Fibroblast of lung (primary cell): Measurements from ENCODE around the gene RAPGEF3. TPM values are rescaled to one million over a fixed set of nuclear protein-coding genes. Genes with fewer than 3 reads are reported as not detected.

Source experiments
- DNase-seq, 2 donors: peaks; one replicate each; pipeline versions ENCODE4 v3.0.0 to v3.0.0-alpha.2; 2010; ENCODE audit warnings: low read depth in 2 of 2
- H2AFZ ChIP-seq: 2 replicates; pipeline ENCODE4 v1.5.1; 2012; ENCODE audit warnings: low read length, control low read depth, inconsistent platforms
- H3K27ac ChIP-seq: 2 replicates; pipeline ENCODE4 v1.5.1; 2011; ENCODE audit warnings: low read length, control low read depth; ENCODE audit not compliant: insufficient read depth
- H3K27me3 ChIP-seq: 2 replicates; pipeline ENCODE4 v1.5.1; 2011; ENCODE audit warnings: mild to moderate bottlenecking, low read length; ENCODE audit not compliant: control insufficient read depth, insufficient read depth
- H3K36me3 ChIP-seq: 2 replicates; pipeline ENCODE4 v1.5.1; 2011; ENCODE audit warnings: low read length; ENCODE audit not compliant: control insufficient read depth, insufficient read depth
- H3K4me1 ChIP-seq: 2 replicates; pipeline ENCODE4 v1.5.1; 2011; ENCODE audit warnings: low read length; ENCODE audit not compliant: control insufficient read depth, insufficient read depth; ENCODE audit errors: extremely low read depth
- H3K4me2 ChIP-seq: 2 replicates; pipeline ENCODE4 v1.5.1; 2011; ENCODE audit warnings: low read length, control low read depth; ENCODE audit not compliant: insufficient read depth; ENCODE audit errors: extremely low read depth
- H3K4me3 ChIP-seq, 4 experiments: fragments of 200-600 bp in 1 of 4; sonication (generic) in 1 of 4; replicated peaks in 1 of 4; 2 replicates each; pipeline ENCODE4 v1.5.1; 2011 to 2016; ENCODE audit warnings: low read length in 4 of 4, low read depth in 3 of 4, mild to moderate bottlenecking in 3 of 4, control low read depth in 2 of 4, inconsistent platforms in 1 of 4, mixed read lengths in 1 of 4; ENCODE audit not compliant: insufficient read depth in 1 of 4; ENCODE audit errors: control extremely low read depth in 1 of 4
- H3K79me2 ChIP-seq: 2 replicates; pipeline ENCODE4 v1.5.1; 2012; ENCODE audit warnings: mild to moderate bottlenecking, low read length, inconsistent platforms; ENCODE audit not compliant: control insufficient read depth, insufficient read depth
- H3K9ac ChIP-seq: 2 replicates; pipeline ENCODE4 v1.5.1; 2011; ENCODE audit warnings: mild to moderate bottlenecking, low read length, control low read depth; ENCODE audit not compliant: insufficient read depth
- H3K9me3 ChIP-seq: 2 replicates; pipeline ENCODE4 v1.5.1; 2012; ENCODE audit warnings: low read depth, low read length; ENCODE audit not compliant: control insufficient read depth, insufficient read depth
- H4K20me1 ChIP-seq: 2 replicates; pipeline ENCODE4 v1.5.1; 2011; ENCODE audit warnings: low read length; ENCODE audit not compliant: control insufficient read depth, insufficient read depth; ENCODE audit errors: extremely low read depth
- EZH2 ChIP-seq: IDR thresholded peaks from 2 replicates; pipeline ENCODE4 v1.5.1; 2012; ENCODE audit warnings: low read length, control low read depth, mild to moderate bottlenecking; ENCODE audit errors: missing control alignments
- polyA plus RNA-seq, 2 donors: library from polyadenylated mRNA; depleted of rRNA in 1 of 2; stranded (reverse) in 1 of 2; unstranded in 1 of 2; fragments of >200 nt; gene quantifications; 2 replicates each; pipeline ENCODE4 v1.2.1, GENCODE V29; 2011 to 2012; ENCODE audit warnings: missing spikeins in 1 of 2
- total RNA-seq: library from RNA; depleted of rRNA; stranded (reverse); fragments of >200 nt; gene quantifications from 2 replicates; pipeline ENCODE4 v1.2.1, GENCODE V29; 2014
- TF ChIP-seq, protein P1 (sequence below), 2 donors: IDR thresholded peaks in 1 of 2; conservative IDR thresholded peaks in 1 of 2; 1 replicate in 1 of 2; 2 replicates in 1 of 2; pipeline ENCODE4 v1.5.1; 2011 to 2012; ENCODE audit warnings: low read length in 2 of 2, control low read depth in 1 of 2, inconsistent platforms in 1 of 2, low read depth in 1 of 2, mild to moderate bottlenecking in 1 of 2

RAPGEF3 gene
- total and polyA plus RNA-seq, 2 donors (not counting 1 experiment from before 2014, with no cell fraction given) = 0.83 to 2.8 TPM

DNA sequence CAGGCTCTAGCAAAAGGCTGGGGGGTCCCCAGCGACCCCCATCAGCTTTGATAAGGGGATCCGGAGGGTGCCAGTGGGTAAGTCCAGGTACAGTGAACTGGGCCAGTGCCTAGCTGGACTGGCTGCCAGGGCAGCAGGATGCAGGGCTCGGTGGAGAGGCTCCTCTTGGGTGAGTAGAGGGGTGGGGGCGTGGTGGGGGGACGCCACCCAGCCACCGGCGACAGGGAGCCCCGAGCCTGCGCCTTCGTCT is 171 bp downstream of the RAPGEF3 start:
- H3K9me3 ChIP-seq = no peaks in the 10 kb centered on the region
- H3K9ac ChIP-seq = no peak overlapping the region
- peak overlapping the region; percentile 5 for H2AFZ ChIP-seq
- H3K4me1 ChIP-seq = peaks cover 3% of the 10 kb centered on the region
- H3K79me2 ChIP-seq = no peaks in the 10 kb centered on the region
- TF ChIP-seq, protein P1, sequence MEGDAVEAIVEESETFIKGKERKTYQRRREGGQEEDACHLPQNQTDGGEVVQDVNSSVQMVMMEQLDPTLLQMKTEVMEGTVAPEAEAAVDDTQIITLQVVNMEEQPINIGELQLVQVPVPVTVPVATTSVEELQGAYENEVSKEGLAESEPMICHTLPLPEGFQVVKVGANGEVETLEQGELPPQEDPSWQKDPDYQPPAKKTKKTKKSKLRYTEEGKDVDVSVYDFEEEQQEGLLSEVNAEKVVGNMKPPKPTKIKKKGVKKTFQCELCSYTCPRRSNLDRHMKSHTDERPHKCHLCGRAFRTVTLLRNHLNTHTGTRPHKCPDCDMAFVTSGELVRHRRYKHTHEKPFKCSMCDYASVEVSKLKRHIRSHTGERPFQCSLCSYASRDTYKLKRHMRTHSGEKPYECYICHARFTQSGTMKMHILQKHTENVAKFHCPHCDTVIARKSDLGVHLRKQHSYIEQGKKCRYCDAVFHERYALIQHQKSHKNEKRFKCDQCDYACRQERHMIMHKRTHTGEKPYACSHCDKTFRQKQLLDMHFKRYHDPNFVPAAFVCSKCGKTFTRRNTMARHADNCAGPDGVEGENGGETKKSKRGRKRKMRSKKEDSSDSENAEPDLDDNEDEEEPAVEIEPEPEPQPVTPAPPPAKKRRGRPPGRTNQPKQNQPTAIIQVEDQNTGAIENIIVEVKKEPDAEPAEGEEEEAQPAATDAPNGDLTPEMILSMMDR (conservative IDR thresholded peaks at IDR 0.05 in 1 of 2, IDR thresholded peaks at IDR 0.05 in 1 of 2; ENCODE audit: low read depth in 1 of 2, low read length in 2 of 2) = no peak
- TF ChIP-seq EZH2 = no peak
- H3K27me3 ChIP-seq = no peaks in the 10 kb centered on the region
- no peak for DNase-seq
- peak overlapping the region; percentile 50 to 73 (median 58) for H3K4me3 ChIP-seq
- H3K36me3 ChIP-seq = no peaks in the 10 kb centered on the region
- H4K20me1 ChIP-seq = no peaks in the 10 kb centered on the region
- H3K4me2 ChIP-seq = peak overlapping the region; percentile 79
- no peak overlapping the region for H3K27ac ChIP-seq

DNA sequence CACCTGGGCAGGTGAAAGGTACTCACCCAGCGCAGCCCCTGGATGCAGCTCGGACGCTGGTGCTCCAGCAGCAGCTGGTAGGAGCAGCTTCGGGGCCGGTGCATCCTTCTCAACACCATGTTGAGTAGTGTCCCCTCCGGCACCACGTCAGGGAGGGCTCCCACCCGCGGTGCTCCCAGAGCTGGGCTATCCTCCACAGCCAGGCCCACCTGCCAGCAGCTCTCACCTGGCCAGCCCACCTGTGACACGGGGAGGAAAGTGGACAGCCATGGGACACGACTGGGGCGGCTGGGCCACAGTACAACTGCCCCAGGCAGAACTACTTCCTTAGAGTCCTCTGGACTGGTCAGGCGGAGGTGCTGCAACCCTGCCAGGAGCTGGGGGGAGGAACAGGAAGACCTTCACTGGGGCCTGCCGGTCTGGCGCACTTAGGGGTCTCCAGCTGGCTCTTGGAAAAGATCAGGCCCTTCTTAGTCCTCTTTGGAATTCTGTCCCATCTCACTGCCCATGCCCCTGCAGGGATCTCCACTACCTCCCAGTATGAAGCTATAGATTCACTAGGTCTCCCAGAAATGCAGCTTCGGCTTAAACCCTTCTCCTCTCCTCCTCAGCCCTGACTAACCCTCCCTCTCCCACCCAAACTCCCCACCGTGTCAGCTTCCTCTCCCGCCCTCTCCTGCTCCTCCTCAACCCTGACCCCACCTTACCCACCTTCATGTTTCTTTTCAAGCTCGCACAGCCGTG is 668 bp downstream of the RAPGEF3 start:
- Histone ChIP-seq H3K27me3 (no peaks in the 10 kb centered on the region), H3K9me3 (no peaks in the 10 kb centered on the region), H2AFZ (no peak overlapping the region), H3K4me1 (peaks cover 7% of the 10 kb centered on the region), H3K4me3 (peak overlapping the region in 3 of 4 experiments; percentile 17 to 73 (median 60)), H3K36me3 (no peaks in the 10 kb centered on the region), H3K27ac (no peak overlapping the region), H3K4me2 (peak overlapping the region; percentile 79), H3K9ac (no peak overlapping the region), H3K79me2 (no peaks in the 10 kb centered on the region), H4K20me1 (no peaks in the 10 kb centered on the region)
- no peak for DNase-seq
- TF ChIP-seq EZH2 = no peak
- TF ChIP-seq, protein P1 (conservative IDR thresholded peaks at IDR 0.05 in 1 of 2, IDR thresholded peaks at IDR 0.05 in 1 of 2; ENCODE audit: low read depth in 1 of 2, low read length in 2 of 2) = no peak

DNA sequence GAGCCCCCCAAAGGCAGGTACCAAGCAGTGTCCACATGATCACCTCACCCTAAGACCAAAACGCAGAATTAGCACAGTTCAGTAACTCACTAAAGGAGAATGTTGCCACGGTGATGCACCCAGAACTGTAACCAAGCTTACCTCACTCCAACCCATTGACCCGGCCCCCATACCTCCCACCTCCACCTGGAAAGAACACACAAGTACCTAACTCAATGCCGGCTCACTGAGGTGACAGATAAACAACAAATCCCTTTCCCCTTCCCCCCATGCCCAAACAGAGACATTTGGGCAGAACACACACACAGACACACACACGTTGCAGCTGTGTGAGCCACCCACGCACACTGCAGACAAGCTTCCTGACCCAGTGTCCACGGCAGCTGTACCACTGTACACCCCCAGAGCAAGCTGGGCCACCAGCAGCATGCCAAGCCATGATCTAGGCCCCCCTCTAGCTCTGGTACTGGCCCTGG is 1.3 kb downstream of the RAPGEF3 start:
- Histone ChIP-seq H3K4me1 (peaks cover 10% of the 10 kb centered on the region), H3K27me3 (no peaks in the 10 kb centered on the region), H3K27ac (no peak overlapping the region), H3K9ac (no peak overlapping the region), H3K4me2 (no peak overlapping the region), H3K79me2 (no peaks in the 10 kb centered on the region), H3K4me3 (peak overlapping the region in 1 of 4 experiments; percentile 73), H3K36me3 (no peaks in the 10 kb centered on the region), H2AFZ (no peak overlapping the region), H4K20me1 (no peaks in the 10 kb centered on the region), H3K9me3 (no peaks in the 10 kb centered on the region)
- no peak for DNase-seq
- no peak for TF ChIP-seq EZH2
- TF ChIP-seq, protein P1 (conservative IDR thresholded peaks at IDR 0.05 in 1 of 2, IDR thresholded peaks at IDR 0.05 in 1 of 2; ENCODE audit: low read depth in 1 of 2, low read length in 2 of 2) = no peak
